IMR-90 (cell line): ENCODE results near the gene SGSH. TPM values are rescaled to one million over a fixed set of nuclear protein-coding genes. Genes with fewer than 3 reads are reported as not detected.

Experiments used
- ATAC-seq: fragments of 200-7000 bp; cut with Tn5 transposase; 2 replicates; pipeline ENCODE4 v1.9.1; 2020; ENCODE audit warnings: low read depth, mild to moderate bottlenecking, moderate library complexity
- BruUV-seq: library from RNA; stranded (reverse); fragments of 400-500 nt; replicated peaks from 2 replicates; lab custom pipeline; 2021; lab: Mats Ljungman, UMichigan
- CTCF ChIA-PET: fragments of 300-600 bp; formaldehyde crosslinking; extraction: SDS; loops from one replicate; lab custom pipeline; 2021; ENCODE audit warnings: antibody characterized with exemption; lab: Yijun Ruan, JAX
- POLR2A ChIA-PET: fragments of 300-600 bp; sonication (Branson Sonifier 250); formaldehyde crosslinking; loops from one replicate; lab custom pipeline; 2022; ENCODE audit warnings: antibody characterized with exemption; ENCODE audit not compliant: unreplicated experiment; lab: Charles Lee
- DNase-seq: peaks from one replicate; pipeline ENCODE4 v3.0.0; 2013
- H2AFZ ChIP-seq: replicated peaks from 2 replicates; pipeline ENCODE3; 2013; ENCODE audit warnings: low read length, mild to moderate bottlenecking; ENCODE audit not compliant: poor library complexity
- H2AK5ac ChIP-seq: 2 replicates; pipeline ENCODE4 v1.6.1; 2013; ENCODE audit warnings: low read depth, low read length, inconsistent platforms
- H2AK9ac ChIP-seq: replicated peaks from 2 replicates; pipeline ENCODE3; 2013; ENCODE audit warnings: mild to moderate bottlenecking, low read depth, low read length, moderate library complexity; ENCODE audit not compliant: poor library complexity
- H2BK120ac ChIP-seq: 2 replicates; pipeline ENCODE4 v1.6.1; 2013; ENCODE audit warnings: low read depth, low read length, inconsistent platforms
- H2BK15ac ChIP-seq: 3 replicates; pipeline ENCODE4 v1.6.1; 2013; ENCODE audit warnings: low read depth, low read length, inconsistent platforms
- H2BK20ac ChIP-seq: 2 replicates; pipeline ENCODE4 v1.6.1; 2013; ENCODE audit warnings: low read depth, mild to moderate bottlenecking, inconsistent platforms, low read length, moderate library complexity
- H2BK5ac ChIP-seq: 2 replicates; pipeline ENCODE4 v1.6.1; 2013; ENCODE audit warnings: mild to moderate bottlenecking, low read depth, low read length, inconsistent platforms; ENCODE audit not compliant: poor library complexity, severe bottlenecking
- H3K14ac ChIP-seq: replicated peaks from 2 replicates; pipeline ENCODE4 v1.6.1; 2013; ENCODE audit warnings: low read depth, low read length, inconsistent platforms
- H3K18ac ChIP-seq: 2 replicates; pipeline ENCODE4 v1.6.1; 2013; ENCODE audit warnings: low read depth, low read length, control low read depth
- H3K23ac ChIP-seq: 2 replicates; pipeline ENCODE4 v1.6.1; 2013; ENCODE audit warnings: low read depth, low read length, inconsistent platforms
- H3K27ac ChIP-seq: 2 replicates; pipeline ENCODE4 v1.5.1; 2013; ENCODE audit warnings: mild to moderate bottlenecking, control low read depth, low read length; ENCODE audit not compliant: insufficient read depth
- H3K27me3 ChIP-seq: 2 replicates; pipeline ENCODE4 v1.6.1; 2013; ENCODE audit warnings: low read length; ENCODE audit not compliant: control insufficient read depth, insufficient read depth
- H3K36me3 ChIP-seq: 2 replicates; pipeline ENCODE4 v1.6.1; 2013; ENCODE audit warnings: low read length, mixed read lengths; ENCODE audit not compliant: control insufficient read depth, insufficient read depth
- H3K4ac ChIP-seq: 2 replicates; pipeline ENCODE4 v1.6.1; 2013; ENCODE audit warnings: low read depth, low read length, inconsistent platforms
- H3K4me1 ChIP-seq: 2 replicates; pipeline ENCODE4 v1.6.1; 2013; ENCODE audit warnings: low read length, mixed read lengths; ENCODE audit not compliant: control insufficient read depth, insufficient read depth
- H3K4me2 ChIP-seq: 2 replicates; pipeline ENCODE4 v1.6.1; 2013; ENCODE audit warnings: low read depth, mild to moderate bottlenecking, control low read depth, low read length, moderate library complexity
- H3K4me3 ChIP-seq: 2 replicates; pipeline ENCODE4 v1.5.1; 2013; ENCODE audit warnings: low read depth, mild to moderate bottlenecking, control low read depth, low read length, moderate library complexity; ENCODE audit not compliant: insufficient read depth
- H3K56ac ChIP-seq: 2 replicates; pipeline ENCODE4 v1.6.1; 2013; ENCODE audit warnings: low read length, inconsistent platforms; ENCODE audit not compliant: insufficient read depth; ENCODE audit errors: extremely low read depth
- H3K79me1 ChIP-seq, 2 experiments: 2 replicates each; pipeline ENCODE4 v1.6.1; 2013; ENCODE audit warnings: low read length in 2 of 2, inconsistent platforms in 1 of 2, low read depth in 1 of 2
- H3K9ac ChIP-seq: 2 replicates; pipeline ENCODE4 v1.6.1; 2013; ENCODE audit warnings: low read depth, low read length, control low read depth
- H3K9me1 ChIP-seq: 2 replicates; pipeline ENCODE4 v1.6.1; 2013; ENCODE audit warnings: low read length, inconsistent platforms; ENCODE audit not compliant: insufficient read depth
- H3K9me3 ChIP-seq: 2 replicates; pipeline ENCODE4 v1.6.1; 2013; ENCODE audit warnings: low read length; ENCODE audit not compliant: control insufficient read depth, insufficient read depth
- H4K20me1 ChIP-seq: 2 replicates; pipeline ENCODE4 v1.6.1; 2013; ENCODE audit warnings: low read length, inconsistent platforms; ENCODE audit not compliant: insufficient read depth
- H4K5ac ChIP-seq: 2 replicates; pipeline ENCODE4 v1.6.1; 2013; ENCODE audit warnings: mild to moderate bottlenecking, low read depth, low read length, control low read depth
- H4K8ac ChIP-seq, 2 experiments: 2 replicates each; pipeline ENCODE4 v1.6.1; 2013; ENCODE audit warnings: low read depth in 2 of 2, low read length in 2 of 2, control low read depth in 1 of 2, inconsistent platforms in 1 of 2
- H4K91ac ChIP-seq: 2 replicates; pipeline ENCODE4 v1.6.1; 2013; ENCODE audit warnings: low read depth, low read length, inconsistent platforms; ENCODE audit not compliant: insufficient read depth
- CEBPB ChIP-seq: IDR thresholded peaks from 2 replicates; pipeline ENCODE4 v1.6.1; 2012; ENCODE audit warnings: low read depth, low read length, improper control_type of control experiment
- MXI1 ChIP-seq: IDR thresholded peaks from 2 replicates; pipeline ENCODE4 v1.6.1; 2012; ENCODE audit warnings: low read depth, mild to moderate bottlenecking, low read length, moderate library complexity, borderline replicate concordance
- NFE2L2 ChIP-seq: fragments of 150-350 bp; IDR thresholded peaks from 2 replicates; pipeline ENCODE4 v1.6.1; 2016; ENCODE audit warnings: low read depth, mild to moderate bottlenecking, low read length
- RAD21 ChIP-seq: IDR thresholded peaks from 2 replicates; pipeline ENCODE4 v1.6.1; 2012; ENCODE audit warnings: low read length, improper control_type of control experiment
- SMC3 ChIP-seq: fragments of 150-350 bp; IDR thresholded peaks from 2 replicates; pipeline ENCODE4 v1.6.1; 2016; ENCODE audit warnings: low read depth, mild to moderate bottlenecking, antibody characterized with exemption, low read length, moderate library complexity
- WGBS, 2 experiments: methylation state at CpG; one replicate each; pipeline versions ENCODE4 v1.1.5 to v1.1.7; 2013; ENCODE audit warnings: missing lambda C conversion rate in 2 of 2; ENCODE audit not compliant: insufficient read length in 1 of 2; ENCODE audit errors: extremely low coverage in 2 of 2; 5-methylcytosine and 5-hydroxymethylcytosine counted together
- dilution Hi-C: fragments of 300-500 bp; cut with HindIII; formaldehyde crosslinking; loops from one replicate; pipeline ENCODE4 v1.14.3; 2018; ENCODE audit warnings: low sequenced_read_pairs; ENCODE audit not compliant: unreplicated experiment
- in situ Hi-C: fragments of 300-500 bp; cut with MboI; formaldehyde crosslinking; loops from 3 replicates; pipeline ENCODE4 v1.14.3; 2019; ENCODE audit warnings: low sequenced_read_pairs, inconsistent platforms, mixed read lengths
- intact Hi-C: fragments of 100-400 bp; cut with micrococcal nuclease; formaldehyde crosslinking; loops from 2 replicates; pipeline ENCODE4 v1.10.0; 2022
- polyA plus RNA-seq, 3 experiments: library from polyadenylated mRNA; depleted of rRNA; stranded (reverse); fragments of >200 nt; gene quantifications; 2 replicates each; pipeline ENCODE4 v1.2.3, GENCODE V29; 2012; ENCODE audit warnings: low replicate concordance in 1 of 3
- total RNA-seq: library from RNA; depleted of rRNA; stranded (reverse); fragments of >200 nt; gene quantifications from 2 replicates; pipeline ENCODE4 v1.2.3, GENCODE V29; 2012
- TF ChIP-seq, protein P1 (sequence below): fragments of 150-350 bp; IDR thresholded peaks from 2 replicates; pipeline ENCODE4 v1.6.1; 2017; ENCODE audit warnings: mild to moderate bottlenecking, antibody characterized with exemption, low read length, low read depth

The SGSH gene
- total and polyA plus RNA-seq, 2 of the 4 experiments (the other 2 are of a cell fraction), result 3.0 to 41.5 TPM

DNA sequence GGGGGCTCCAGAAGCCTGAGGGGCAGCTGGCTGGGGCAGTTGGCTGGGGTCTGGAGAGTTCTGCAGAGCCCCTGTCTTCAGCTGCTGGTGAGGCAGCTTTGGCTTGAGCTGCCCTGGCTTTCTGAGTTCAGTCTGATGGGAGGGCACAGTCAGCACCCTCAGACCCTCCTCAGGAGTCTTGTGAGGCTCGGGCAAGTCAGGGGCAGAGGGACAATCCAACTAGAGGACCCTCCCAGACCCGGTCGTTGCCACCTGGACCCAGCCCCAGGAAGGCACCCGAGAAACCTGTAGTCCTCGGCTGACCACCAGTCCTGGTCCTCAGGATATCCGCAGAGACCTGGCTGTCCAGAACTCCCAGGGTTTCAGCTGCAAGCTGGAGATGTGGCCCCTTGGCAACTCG is 48.5 kb downstream of the SGSH start:
- BruUV-seq, result no TSS peak
- ChIA-PET POLR2A (no interaction called here), CTCF (no interaction called here)
- no peak overlapping the region for H3K4me2 ChIP-seq
- H3K23ac ChIP-seq, result no peak overlapping the region
- no peak overlapping the region for H3K56ac ChIP-seq
- H3K4me3 ChIP-seq, result no peak overlapping the region
- DNase-seq (no peak), ATAC-seq (no peak)
- H4K91ac ChIP-seq, result no peak overlapping the region
- H2AK9ac ChIP-seq, result no peak overlapping the region
- H4K8ac ChIP-seq, result no peak overlapping the region
- H3K4ac ChIP-seq, result no peak overlapping the region
- in situ Hi-C loops, result no loop called here
- no peaks in the 10 kb centered on the region for H3K79me1 ChIP-seq
- peaks cover 2% of the 10 kb centered on the region; the same call in 1 of the 2 replicates for H3K9me3 ChIP-seq
- H3K36me3 ChIP-seq, result no peaks in the 10 kb centered on the region
- no peaks in the 10 kb centered on the region; the same call in 1 of the 2 replicates for H3K9me1 ChIP-seq
- H2BK120ac ChIP-seq, result no peak overlapping the region
- intact Hi-C loops, result no loop called here
- dilution Hi-C loops, result no loop called here
- H3K27ac ChIP-seq, result no peak overlapping the region
- no peak overlapping the region for H2BK5ac ChIP-seq
- H3K4me1 ChIP-seq, result peaks cover 3% of the 10 kb centered on the region
- H3K14ac ChIP-seq, result no peak overlapping the region
- no peak overlapping the region for H3K18ac ChIP-seq
- H2BK15ac ChIP-seq, result no peak overlapping the region
- H4K20me1 ChIP-seq, result no peaks in the 10 kb centered on the region
- no peak overlapping the region for H3K9ac ChIP-seq
- no peak overlapping the region for H4K5ac ChIP-seq
- 60% methylated on average over 3 of the region's 7 CpGs; no CpG with 5 or more reads in 1 of the 2 experiments for WGBS, 2 experiments
- no peak for TF ChIP-seq NFE2L2
- no peak for TF ChIP-seq SMC3
- TF ChIP-seq, protein P1, sequence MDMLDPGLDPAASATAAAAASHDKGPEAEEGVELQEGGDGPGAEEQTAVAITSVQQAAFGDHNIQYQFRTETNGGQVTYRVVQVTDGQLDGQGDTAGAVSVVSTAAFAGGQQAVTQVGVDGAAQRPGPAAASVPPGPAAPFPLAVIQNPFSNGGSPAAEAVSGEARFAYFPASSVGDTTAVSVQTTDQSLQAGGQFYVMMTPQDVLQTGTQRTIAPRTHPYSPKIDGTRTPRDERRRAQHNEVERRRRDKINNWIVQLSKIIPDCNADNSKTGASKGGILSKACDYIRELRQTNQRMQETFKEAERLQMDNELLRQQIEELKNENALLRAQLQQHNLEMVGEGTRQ, result no peak
- no peak for TF ChIP-seq RAD21
- no peak for TF ChIP-seq CEBPB
- no peak for TF ChIP-seq MXI1
- H2AK5ac ChIP-seq, result no peak overlapping the region
- H3K27me3 ChIP-seq, result peaks cover 28% of the 10 kb centered on the region
- no peak overlapping the region for H2AFZ ChIP-seq
- no peak overlapping the region for H2BK20ac ChIP-seq
